Kidney (tissue), 14 donors: ENCODE results near the gene DDX54. TPM values are rescaled to one million over a fixed set of nuclear protein-coding genes. Genes with fewer than 3 reads are reported as not detected.
A peak's percentile ranks its signal among the peaks of the same experiment; 100 is the strongest.

Experiments
- DNase-seq, 5 donors: peaks; one replicate each; pipeline ENCODE4 v3.0.0-alpha.2; 2013 to 2020
- FAIRE-seq: peaks from 2 replicates; lab custom pipeline; 2012; peaks lifted over from hg19 to GRCh38; lab: Jason Lieb, UNC
- H3K27ac ChIP-seq, 2 donors: one replicate each; pipeline ENCODE4 v1.7.0; 2013; ENCODE audit warnings: low read depth in 2 of 2, low read length in 2 of 2, inconsistent platforms in 1 of 2
- H3K27me3 ChIP-seq: one replicate; pipeline ENCODE4 v1.7.1; 2013; ENCODE audit warnings: low read length, inconsistent platforms; ENCODE audit not compliant: control insufficient read depth, insufficient read depth
- H3K36me3 ChIP-seq, 3 donors: one replicate each; pipeline versions ENCODE4 v1.7.0 to v1.7.1; 2013; ENCODE audit warnings: low read length in 3 of 3, control low read depth in 1 of 3, inconsistent platforms in 1 of 3; ENCODE audit not compliant: insufficient read depth in 3 of 3, control insufficient read depth in 2 of 3
- H3K4me1 ChIP-seq, 3 donors: one replicate each; pipeline versions ENCODE4 v1.7.0 to v1.7.1; 2013; ENCODE audit warnings: low read length in 3 of 3, inconsistent platforms in 1 of 3, low read depth in 1 of 3; ENCODE audit not compliant: control insufficient read depth in 2 of 3, insufficient read depth in 2 of 3
- H3K4me3 ChIP-seq, 3 donors: one replicate each; pipeline versions ENCODE4 v1.7.0 to v1.8.1; 2013; ENCODE audit warnings: low read length in 3 of 3, control low read depth in 1 of 3, inconsistent platforms in 1 of 3
- H3K9ac ChIP-seq, 3 donors: one replicate each; pipeline versions ENCODE4 v1.7.0 to v1.7.1; 2013; ENCODE audit warnings: low read length in 3 of 3, control low read depth in 1 of 3, inconsistent platforms in 1 of 3
- H3K9me3 ChIP-seq, 3 donors: one replicate each; pipeline versions ENCODE4 v1.7.0 to v1.7.1; 2013; ENCODE audit warnings: low read length in 3 of 3, control low read depth in 1 of 3, inconsistent platforms in 1 of 3; ENCODE audit not compliant: control insufficient read depth in 2 of 3, insufficient read depth in 1 of 3
- intact Hi-C: fragments of 100-400 bp; cut with DNase I; formaldehyde crosslinking; loops from one replicate; pipeline ENCODE4 v1.11.1; 2022
- polyA plus RNA-seq: library from polyadenylated mRNA; stranded (reverse); fragments of 350-450 nt; fragmentation: Illumina TruSeq; extraction: RNeasy Lipid Tissue Mini Kit (QIAGEN cat#74804); gene quantifications from one replicate; pipeline ENCODE4 v1.2.3, GENCODE V29; 2014; ENCODE audit warnings: low read depth, low replicate concordance; ENCODE audit not compliant: insufficient read depth
- total RNA-seq: library from RNA; stranded (reverse); fragmentation: NEBNext Ultra II Directional; extraction: Animal tissue kit (Norgen Biotek cat#: 25700); gene quantifications from one replicate; pipeline ENCODE4 v1.2.1, GENCODE V29; 2021
- TF ChIP-seq, protein P1 (sequence below): IDR thresholded peaks from 3 replicates; pipeline ENCODE4 v1.5.1; 2012; ENCODE audit warnings: mild to moderate bottlenecking, moderate library complexity, borderline replicate concordance; ENCODE audit not compliant: insufficient read depth; ENCODE audit errors: extremely low read depth
- donor health status: control.
- donor health status: control.
- donor health status: control.
- donor health status: control.
- donor health status: control.
- donor health status: DM: yes; HTN: yes; CAD: no.
- donor health status: Normal renal cell carcinoma (clear cell type).

DDX54 gene
- total and polyA plus RNA-seq, 2 donors from 2014 or later: 55.4 to 62.0 TPM

GRCh38 chr12:113128802-113129663, 56.2 kb downstream of the DDX54 start:
- no peak overlapping the region for H3K4me3 ChIP-seq
- TF ChIP-seq, protein P1, sequence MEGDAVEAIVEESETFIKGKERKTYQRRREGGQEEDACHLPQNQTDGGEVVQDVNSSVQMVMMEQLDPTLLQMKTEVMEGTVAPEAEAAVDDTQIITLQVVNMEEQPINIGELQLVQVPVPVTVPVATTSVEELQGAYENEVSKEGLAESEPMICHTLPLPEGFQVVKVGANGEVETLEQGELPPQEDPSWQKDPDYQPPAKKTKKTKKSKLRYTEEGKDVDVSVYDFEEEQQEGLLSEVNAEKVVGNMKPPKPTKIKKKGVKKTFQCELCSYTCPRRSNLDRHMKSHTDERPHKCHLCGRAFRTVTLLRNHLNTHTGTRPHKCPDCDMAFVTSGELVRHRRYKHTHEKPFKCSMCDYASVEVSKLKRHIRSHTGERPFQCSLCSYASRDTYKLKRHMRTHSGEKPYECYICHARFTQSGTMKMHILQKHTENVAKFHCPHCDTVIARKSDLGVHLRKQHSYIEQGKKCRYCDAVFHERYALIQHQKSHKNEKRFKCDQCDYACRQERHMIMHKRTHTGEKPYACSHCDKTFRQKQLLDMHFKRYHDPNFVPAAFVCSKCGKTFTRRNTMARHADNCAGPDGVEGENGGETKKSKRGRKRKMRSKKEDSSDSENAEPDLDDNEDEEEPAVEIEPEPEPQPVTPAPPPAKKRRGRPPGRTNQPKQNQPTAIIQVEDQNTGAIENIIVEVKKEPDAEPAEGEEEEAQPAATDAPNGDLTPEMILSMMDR: no peak
- intact Hi-C loops: no loop called here
- no peaks in the 10 kb centered on the region for H3K9me3 ChIP-seq
- no peak for DNase-seq
- H3K9ac ChIP-seq: no peak overlapping the region
- no peaks in the 10 kb centered on the region for H3K27me3 ChIP-seq
- no peak overlapping the region for H3K27ac ChIP-seq
- no peaks in the 10 kb centered on the region for H3K4me1 ChIP-seq
- peaks cover 0 to 2% (median 0%) of the 10 kb centered on the region in 3 donors for H3K36me3 ChIP-seq
- no peak for FAIRE-seq

DNA sequence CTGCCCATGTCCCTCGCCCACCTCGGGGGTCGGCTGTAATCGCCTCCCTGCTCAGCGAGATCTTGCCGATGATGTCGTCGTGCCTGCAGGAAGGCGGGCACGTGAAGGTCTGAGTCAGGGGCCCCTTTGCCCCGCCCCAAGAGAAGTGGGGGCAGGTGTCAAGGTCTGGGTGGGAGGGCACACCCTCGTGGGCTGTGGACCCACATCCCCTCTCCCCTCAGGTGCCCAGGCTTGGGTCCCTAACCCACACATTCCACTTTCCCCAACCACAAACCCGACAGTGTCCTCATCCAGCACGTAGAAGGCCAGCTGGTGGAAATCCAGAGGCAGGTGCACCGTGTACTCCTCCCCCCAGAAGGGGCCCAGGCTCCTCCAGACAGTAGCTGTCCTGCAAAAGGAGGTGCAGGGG, 57.5 kb downstream of the DDX54 start:
- peak in 1 of 5 donors; percentile 59 for DNase-seq

GRCh38 chr12:113120670-113121370, 64.5 kb downstream of the DDX54 start:
- no peak overlapping the region for H3K9ac ChIP-seq
- DNase-seq (no peak), FAIRE-seq (no peak)
- peaks cover 0 to 2% (median 0%) of the 10 kb centered on the region in 3 donors for H3K36me3 ChIP-seq
- H3K4me3 ChIP-seq: no peak overlapping the region
- H3K27me3 ChIP-seq: no peaks in the 10 kb centered on the region
- intact Hi-C loops: no loop called here
- TF ChIP-seq, protein P1: no peak
- H3K4me1 ChIP-seq: no peaks in the 10 kb centered on the region
- no peak overlapping the region for H3K27ac ChIP-seq
- H3K9me3 ChIP-seq: peaks cover 0 to 5% (median 0%) of the 10 kb centered on the region in 3 donors

More for the DNA sequence above, 57.5 kb downstream of the DDX54 start:
- TF ChIP-seq, protein P1: no peak
- intact Hi-C loops: no loop called here
- no peak overlapping the region for H3K27ac ChIP-seq
- H3K4me1 ChIP-seq: no peaks in the 10 kb centered on the region
- H3K9me3 ChIP-seq: peaks cover 0 to 5% (median 0%) of the 10 kb centered on the region in 3 donors
- no peak overlapping the region for H3K4me3 ChIP-seq
- no peaks in the 10 kb centered on the region for H3K27me3 ChIP-seq
- H3K9ac ChIP-seq: no peak overlapping the region
- FAIRE-seq: no peak
- H3K36me3 ChIP-seq: peaks cover 0 to 2% (median 0%) of the 10 kb centered on the region in 3 donors
